DOHH2 (cell line): Measurements from ENCODE around the gene CNTNAP2.

ENCODE experiments used
- CTCF ChIP-seq: fragments of 200-600 bp; sonication (generic); IDR thresholded peaks from one replicate; pipeline ENCODE4 v1.5.1; 2014; ENCODE audit warnings: antibody characterized with exemption, mild to moderate bottlenecking, low read depth, low read length; ENCODE audit not compliant: poor library complexity, severe bottlenecking
- EZH2phosphoT487 ChIP-seq: fragments of 200-600 bp; sonication (generic); IDR thresholded peaks from 2 replicates; pipeline ENCODE4 v1.6.1; 2017; ENCODE audit warnings: borderline replicate concordance, mild to moderate bottlenecking, antibody characterized with exemption, low read length, moderate library complexity, mixed read lengths

DNA sequence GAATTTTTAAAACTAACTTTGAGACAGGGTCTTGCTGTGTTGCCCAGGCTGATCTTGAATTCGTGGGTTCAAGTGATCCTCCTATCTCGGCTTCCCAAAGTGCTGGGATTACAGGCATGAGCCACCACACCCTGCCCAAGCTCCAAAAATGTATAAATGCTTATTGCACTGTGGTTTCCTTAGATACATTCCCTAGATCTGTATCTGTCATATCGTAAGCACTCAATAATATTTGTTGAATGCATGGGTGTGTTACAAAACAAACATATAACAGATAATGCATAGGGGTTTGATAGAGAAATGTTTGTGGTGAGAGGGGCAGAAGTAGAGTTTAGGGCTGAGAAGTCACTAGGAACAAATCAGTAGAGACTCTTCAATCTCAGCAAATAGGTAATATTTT, 1518.7 kb downstream of the CNTNAP2 start:
- TF ChIP-seq EZH2phosphoT487 (no peak), CTCF (no peak)
